Testis (tissue), 2 donors: ENCODE measurements around the gene FAIM2.

Experiments used
- POLR2A ChIP-seq: fragments of 450-650 bp; IDR thresholded peaks from one replicate; pipeline ENCODE4 v1.6.1; 2017; ENCODE audit warnings: antibody characterized with exemption, mild to moderate bottlenecking, moderate library complexity
- TF ChIP-seq, protein P1 (sequence below), 3 experiments: fragments of 450-650 bp in 2 of 3; fragments of 200-600 bp in 1 of 3; sonication (generic) in 1 of 3; IDR thresholded peaks; one replicate each; pipeline ENCODE4 v1.5.1; 2016 to 2019; ENCODE audit warnings: antibody characterized with exemption in 3 of 3, mild to moderate bottlenecking in 2 of 3, moderate library complexity in 1 of 3

DNA sequence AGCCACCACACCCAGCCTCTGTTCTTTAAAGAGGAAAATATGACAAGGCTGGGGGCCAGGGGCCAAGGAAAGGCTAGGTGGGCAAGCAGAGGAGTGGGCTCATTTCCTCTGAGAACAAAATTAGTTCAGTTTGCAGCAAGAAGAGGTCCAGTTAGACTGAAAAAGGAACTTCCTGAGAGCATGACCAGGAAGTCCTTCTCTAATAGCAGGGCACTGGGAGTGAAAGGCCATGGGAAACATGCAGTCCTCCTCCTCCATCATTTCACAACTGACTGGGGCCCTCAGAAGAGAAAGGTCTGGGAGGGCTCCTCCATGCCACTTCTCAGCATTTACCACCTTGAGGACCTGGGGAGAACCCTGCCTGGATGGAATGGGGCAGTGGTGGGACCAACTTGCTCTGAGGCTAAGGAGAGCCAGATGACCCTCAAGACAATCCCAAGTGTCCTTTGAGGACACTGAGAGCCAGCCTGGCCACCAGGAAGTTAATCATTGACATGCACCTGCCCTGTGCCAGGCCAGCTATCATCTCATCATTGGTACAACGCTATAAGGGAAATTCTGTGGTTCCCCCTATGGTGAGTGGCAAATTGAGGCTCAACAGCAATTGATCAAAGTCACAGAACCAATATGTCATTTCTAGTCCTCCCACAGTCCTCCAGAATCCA lies 48.8 kb upstream of the FAIM2 start:
- TF ChIP-seq, protein P1, sequence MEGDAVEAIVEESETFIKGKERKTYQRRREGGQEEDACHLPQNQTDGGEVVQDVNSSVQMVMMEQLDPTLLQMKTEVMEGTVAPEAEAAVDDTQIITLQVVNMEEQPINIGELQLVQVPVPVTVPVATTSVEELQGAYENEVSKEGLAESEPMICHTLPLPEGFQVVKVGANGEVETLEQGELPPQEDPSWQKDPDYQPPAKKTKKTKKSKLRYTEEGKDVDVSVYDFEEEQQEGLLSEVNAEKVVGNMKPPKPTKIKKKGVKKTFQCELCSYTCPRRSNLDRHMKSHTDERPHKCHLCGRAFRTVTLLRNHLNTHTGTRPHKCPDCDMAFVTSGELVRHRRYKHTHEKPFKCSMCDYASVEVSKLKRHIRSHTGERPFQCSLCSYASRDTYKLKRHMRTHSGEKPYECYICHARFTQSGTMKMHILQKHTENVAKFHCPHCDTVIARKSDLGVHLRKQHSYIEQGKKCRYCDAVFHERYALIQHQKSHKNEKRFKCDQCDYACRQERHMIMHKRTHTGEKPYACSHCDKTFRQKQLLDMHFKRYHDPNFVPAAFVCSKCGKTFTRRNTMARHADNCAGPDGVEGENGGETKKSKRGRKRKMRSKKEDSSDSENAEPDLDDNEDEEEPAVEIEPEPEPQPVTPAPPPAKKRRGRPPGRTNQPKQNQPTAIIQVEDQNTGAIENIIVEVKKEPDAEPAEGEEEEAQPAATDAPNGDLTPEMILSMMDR (IDR thresholded peaks at IDR 0.05): no peak
- no peak for TF ChIP-seq POLR2A
